Measurements from ENCODE around the gene YAE1.

DNA sequence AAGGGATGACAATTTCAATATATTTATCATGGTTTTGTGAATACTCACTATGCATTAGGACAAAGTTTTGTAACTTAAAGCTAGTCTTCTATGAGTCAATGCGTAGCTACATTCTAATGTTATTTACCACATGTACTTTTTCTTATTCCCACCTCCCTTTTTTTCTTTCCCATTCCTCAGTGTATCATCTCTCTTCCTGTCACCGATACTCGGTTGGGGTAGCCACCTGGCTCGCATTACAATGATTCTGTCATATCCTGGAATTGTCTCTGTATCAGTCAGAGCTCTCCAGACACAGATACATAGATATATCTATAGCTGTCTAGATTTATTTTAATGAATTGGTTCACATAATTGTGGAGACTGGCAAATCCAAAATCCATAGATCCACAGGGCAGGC lies 47.4 kb downstream of the YAE1 start:
- TF ChIP-seq, protein P1, sequence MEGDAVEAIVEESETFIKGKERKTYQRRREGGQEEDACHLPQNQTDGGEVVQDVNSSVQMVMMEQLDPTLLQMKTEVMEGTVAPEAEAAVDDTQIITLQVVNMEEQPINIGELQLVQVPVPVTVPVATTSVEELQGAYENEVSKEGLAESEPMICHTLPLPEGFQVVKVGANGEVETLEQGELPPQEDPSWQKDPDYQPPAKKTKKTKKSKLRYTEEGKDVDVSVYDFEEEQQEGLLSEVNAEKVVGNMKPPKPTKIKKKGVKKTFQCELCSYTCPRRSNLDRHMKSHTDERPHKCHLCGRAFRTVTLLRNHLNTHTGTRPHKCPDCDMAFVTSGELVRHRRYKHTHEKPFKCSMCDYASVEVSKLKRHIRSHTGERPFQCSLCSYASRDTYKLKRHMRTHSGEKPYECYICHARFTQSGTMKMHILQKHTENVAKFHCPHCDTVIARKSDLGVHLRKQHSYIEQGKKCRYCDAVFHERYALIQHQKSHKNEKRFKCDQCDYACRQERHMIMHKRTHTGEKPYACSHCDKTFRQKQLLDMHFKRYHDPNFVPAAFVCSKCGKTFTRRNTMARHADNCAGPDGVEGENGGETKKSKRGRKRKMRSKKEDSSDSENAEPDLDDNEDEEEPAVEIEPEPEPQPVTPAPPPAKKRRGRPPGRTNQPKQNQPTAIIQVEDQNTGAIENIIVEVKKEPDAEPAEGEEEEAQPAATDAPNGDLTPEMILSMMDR (conservative IDR thresholded peaks at IDR 0.05) = no peak
- no peak for TF ChIP-seq EZH2 (IDR thresholded peaks at IDR 0.05; ENCODE audit: low read depth)

Data from PC-9 (cell line).